Glutamatergic neuron (in vitro differentiated cells): ENCODE results near the gene UBXN11. TPM values are rescaled to one million over a fixed set of nuclear protein-coding genes. Genes with fewer than 3 reads are reported as not detected.

Experiments used
- DNase-seq: peaks from one replicate; pipeline ENCODE4 v3.0.0; 2022
- H3K27ac Mint-ChIP-seq: one replicate; pipeline ENCODE4 v1.8.0; 2020; ENCODE audit warnings: mild to moderate bottlenecking, mixed read lengths, inconsistent platforms; ENCODE audit not compliant: unreplicated experiment
- H3K27me3 Mint-ChIP-seq: one replicate; pipeline ENCODE4 v1.8.0; 2020; ENCODE audit warnings: mild to moderate bottlenecking, moderate library complexity, mixed read lengths, inconsistent platforms; ENCODE audit not compliant: unreplicated experiment
- H3K36me3 Mint-ChIP-seq: one replicate; pipeline ENCODE4 v1.8.0; 2020; ENCODE audit warnings: mild to moderate bottlenecking, mixed read lengths, inconsistent platforms; ENCODE audit not compliant: unreplicated experiment
- H3K4me1 Mint-ChIP-seq: one replicate; pipeline ENCODE4 v1.8.0; 2020; ENCODE audit warnings: mild to moderate bottlenecking, low read depth, mixed read lengths, inconsistent platforms; ENCODE audit not compliant: unreplicated experiment
- H3K4me3 Mint-ChIP-seq: one replicate; pipeline ENCODE4 v1.8.0; 2020; ENCODE audit warnings: mild to moderate bottlenecking, mixed read lengths, inconsistent platforms; ENCODE audit not compliant: unreplicated experiment
- H3K9me3 Mint-ChIP-seq: one replicate; pipeline ENCODE4 v1.8.0; 2020; ENCODE audit warnings: mild to moderate bottlenecking, moderate library complexity, mixed read lengths, inconsistent platforms; ENCODE audit not compliant: unreplicated experiment
- CTCF ChIP-seq: fragments of 200-600 bp; sonication (generic); IDR thresholded peaks from one replicate; pipeline ENCODE4 v1.5.0; 2021; ENCODE audit not compliant: partially characterized antibody, unreplicated experiment
- total RNA-seq: library from RNA; stranded (reverse); fragmentation: NEBNext Ultra II Directional; extraction: Animal tissue kit (Norgen Biotek cat#: 25700); gene quantifications from one replicate; pipeline ENCODE4 v1.2.1, GENCODE V29; 2021; ENCODE audit not compliant: unreplicated experiment

UBXN11 gene
- total RNA-seq, 1 donor from 2014 or later: 11.4 TPM

DNA sequence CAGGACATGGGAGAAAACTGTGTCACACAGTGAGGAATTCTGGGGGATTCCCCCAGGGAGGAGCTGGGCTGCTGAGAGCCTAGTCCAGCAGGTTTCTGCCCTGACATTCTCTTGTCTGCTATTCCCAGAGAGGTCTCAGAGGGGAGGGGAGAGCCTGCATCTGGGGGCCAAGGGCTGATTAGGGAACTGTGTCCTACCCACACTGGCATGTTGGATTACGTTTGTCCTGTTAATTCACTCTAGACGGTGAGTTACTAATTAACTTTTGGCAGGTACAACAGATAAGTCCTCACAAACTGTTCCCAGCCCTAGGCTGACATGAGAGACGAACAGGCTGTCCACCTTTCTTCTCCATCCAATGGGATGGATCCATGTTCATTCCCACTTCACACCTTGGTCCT lies 29.2 kb downstream of the UBXN11 start:
- Mint-ChIP-seq H3K4me3 (no peak overlapping the region), H3K9me3 (peaks cover 2% of the 10 kb centered on the region), H3K4me1 (peaks cover 37% of the 10 kb centered on the region), H3K27me3 (peaks cover 12% of the 10 kb centered on the region), H3K27ac (no peak overlapping the region), H3K36me3 (peaks cover under 1% of the 10 kb centered on the region)
- DNase-seq: no peak
- TF ChIP-seq CTCF: no peak

DNA sequence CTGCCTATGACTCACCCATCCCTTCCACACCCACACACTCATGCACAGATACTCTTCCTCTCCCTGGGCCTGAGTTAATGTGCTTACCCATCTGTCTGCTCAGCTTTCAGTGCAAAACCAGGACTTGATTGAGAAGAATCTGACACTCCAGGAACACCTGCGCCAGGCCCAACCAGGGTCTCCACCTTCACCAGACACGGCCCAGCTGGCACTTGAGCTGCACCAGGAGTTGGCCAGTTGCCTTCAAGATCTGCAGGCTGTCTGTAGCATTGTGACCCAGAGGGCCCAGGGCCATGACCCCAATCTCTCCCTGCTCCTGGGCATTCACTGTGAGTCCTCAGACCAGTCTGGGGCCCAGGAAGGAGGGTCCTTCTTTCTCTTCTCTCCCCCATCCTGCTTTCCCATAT lies 30.0 kb downstream of the UBXN11 start:
- TF ChIP-seq CTCF: no peak
- H3K4me1 Mint-ChIP-seq: peaks cover 31% of the 10 kb centered on the region

DNA sequence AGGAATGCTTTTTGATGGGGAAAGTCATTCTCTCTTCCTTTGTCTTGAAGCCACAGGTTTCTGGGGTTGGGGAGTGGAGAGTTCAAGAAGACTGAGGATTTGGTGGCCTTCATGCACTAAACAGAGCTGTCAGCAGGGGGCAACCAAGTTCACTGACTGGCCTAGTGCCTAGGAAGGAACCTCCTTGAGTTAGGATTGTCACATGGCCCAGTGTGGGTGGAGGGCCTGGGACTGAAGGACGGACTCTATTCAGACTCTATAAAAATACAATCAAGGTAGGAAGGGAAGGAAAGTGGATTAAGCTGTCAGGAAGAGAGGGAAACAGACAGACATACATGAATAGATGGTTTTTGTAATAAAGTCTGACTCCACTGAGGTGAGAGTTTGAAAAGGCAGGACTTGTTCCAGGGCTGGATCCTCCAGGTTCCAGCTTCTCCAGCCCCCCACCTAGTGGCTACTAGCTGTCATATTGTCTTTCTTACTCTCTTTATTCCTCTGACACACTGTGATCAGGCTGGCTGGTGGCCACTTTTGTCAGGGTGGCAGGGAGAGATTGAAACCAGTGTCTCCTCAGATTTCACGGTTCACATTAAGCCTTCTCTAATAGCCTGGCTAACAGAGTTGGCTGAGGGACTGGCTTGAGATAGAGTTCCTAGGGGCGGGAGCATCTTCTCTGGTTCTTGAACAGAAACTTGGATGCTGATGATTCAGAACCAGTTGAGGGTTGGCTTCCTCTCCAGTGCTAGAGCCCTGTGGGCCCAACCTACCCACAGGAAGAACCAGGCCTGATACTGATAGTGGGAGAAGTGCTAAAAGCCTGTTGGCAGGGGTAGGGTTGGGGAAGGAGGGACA lies 30.6 kb downstream of the UBXN11 start:
- H3K4me3 Mint-ChIP-seq: peak overlapping the region; percentile 31
- peaks cover 5% of the 10 kb centered on the region for H3K27me3 Mint-ChIP-seq
- H3K36me3 Mint-ChIP-seq: peaks cover 4% of the 10 kb centered on the region
- peaks cover 26% of the 10 kb centered on the region for H3K4me1 Mint-ChIP-seq
- peak overlapping the region; percentile 12 for H3K27ac Mint-ChIP-seq
- peak; percentile 81 for DNase-seq
- peak; percentile 90 for TF ChIP-seq CTCF
- no peaks in the 10 kb centered on the region for H3K9me3 Mint-ChIP-seq

More for the DNA sequence above, 30.0 kb downstream of the UBXN11 start:
- Mint-ChIP-seq H3K27ac (no peak overlapping the region), H3K9me3 (peaks cover 2% of the 10 kb centered on the region), H3K4me3 (no peak overlapping the region), H3K27me3 (peaks cover 10% of the 10 kb centered on the region), H3K36me3 (peaks cover 4% of the 10 kb centered on the region)
- no peak for DNase-seq

- Mint-ChIP-seq H3K9me3 (no peaks in the 10 kb centered on the region), H3K27me3 (peaks cover 5% of the 10 kb centered on the region), H3K27ac (no peak overlapping the region), H3K4me3 (no peak overlapping the region), H3K36me3 (peaks cover 4% of the 10 kb centered on the region), H3K4me1 (peaks cover 26% of the 10 kb centered on the region)
- no peak for TF ChIP-seq CTCF
- no peak for DNase-seq
Observed at GRCh38 chr1:26274801-26275425, 31.5 kb downstream of the UBXN11 start.

DNA sequence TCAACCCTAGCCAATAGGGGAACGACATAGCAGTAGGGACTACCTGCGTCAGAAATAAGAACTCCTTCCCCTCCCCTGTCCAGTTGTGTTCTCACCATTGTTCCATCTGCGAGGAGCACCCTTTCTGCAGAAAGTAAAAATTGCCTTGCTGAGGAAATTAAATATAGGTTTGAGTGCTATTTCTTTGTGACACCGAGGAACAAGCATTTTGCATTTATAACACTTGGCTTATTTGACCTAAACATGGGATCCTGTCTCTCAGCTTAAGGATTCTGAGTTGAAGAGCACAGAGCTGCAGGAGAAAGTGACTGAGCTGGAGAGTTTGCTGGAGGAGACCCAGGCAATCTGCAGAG lies 37.3 kb downstream of the UBXN11 start:
- TF ChIP-seq CTCF: no peak
- peaks cover 4% of the 10 kb centered on the region for H3K9me3 Mint-ChIP-seq
- H3K36me3 Mint-ChIP-seq: peaks cover 19% of the 10 kb centered on the region

More for the DNA sequence above, 37.3 kb downstream of the UBXN11 start:
- H3K27ac Mint-ChIP-seq: no peak overlapping the region
- H3K4me1 Mint-ChIP-seq: no peaks in the 10 kb centered on the region
- DNase-seq: no peak
- H3K27me3 Mint-ChIP-seq: no peaks in the 10 kb centered on the region
- no peak overlapping the region for H3K4me3 Mint-ChIP-seq
